Liver (tissue), 3 donors: Measurements from ENCODE around the gene DNAJB4.

Source experiments
- EGR1 ChIP-seq, 2 donors: IDR thresholded peaks; 2 replicates each; pipeline ENCODE4 v1.6.1; 2016 to 2018; ENCODE audit warnings: antibody characterized with exemption in 2 of 2, low read depth in 2 of 2
- GABPA ChIP-seq, 2 donors: IDR thresholded peaks in 1 of 2; conservative IDR thresholded peaks in 1 of 2; 2 replicates each; pipeline ENCODE4 v1.6.1; 2016; ENCODE audit warnings: antibody characterized with exemption in 2 of 2, mild to moderate bottlenecking in 1 of 2, moderate library complexity in 1 of 2
- HNF4G ChIP-seq: IDR thresholded peaks from 2 replicates; pipeline ENCODE4 v1.6.1; 2016; ENCODE audit warnings: antibody characterized with exemption
- RAD21 ChIP-seq, 2 donors: IDR thresholded peaks; 2 replicates each; pipeline ENCODE4 v1.6.1; 2016; ENCODE audit warnings: antibody characterized with exemption in 2 of 2, mild to moderate bottlenecking in 2 of 2
- SP1 ChIP-seq: IDR thresholded peaks from 2 replicates; pipeline ENCODE4 v1.6.1; 2018; ENCODE audit warnings: antibody characterized with exemption, mild to moderate bottlenecking
- TAF1 ChIP-seq: conservative IDR thresholded peaks from 2 replicates; pipeline ENCODE4 v1.6.1; 2016; ENCODE audit warnings: antibody characterized with exemption, mild to moderate bottlenecking
- TF ChIP-seq, protein P1 (sequence below): IDR thresholded peaks from 2 replicates; pipeline ENCODE4 v1.6.1; 2016; ENCODE audit warnings: antibody characterized with exemption
- TF ChIP-seq, protein P2 (sequence below): fragments of 150-350 bp; IDR thresholded peaks from 2 replicates; pipeline ENCODE4 v1.5.1; 2017; ENCODE audit warnings: improper control_type of control experiment, low read depth, low read length; ENCODE audit not compliant: missing input control
- TF ChIP-seq, protein P3 (sequence below): IDR thresholded peaks from 2 replicates; pipeline ENCODE4 v1.6.1; 2016; ENCODE audit warnings: antibody characterized with exemption
- TF ChIP-seq, protein P4 (sequence below): IDR thresholded peaks from 2 replicates; pipeline ENCODE4 v1.6.1; 2016; ENCODE audit warnings: antibody characterized with exemption, mild to moderate bottlenecking
- donor health status: healthy.
- donor health status: healthy.

DNA sequence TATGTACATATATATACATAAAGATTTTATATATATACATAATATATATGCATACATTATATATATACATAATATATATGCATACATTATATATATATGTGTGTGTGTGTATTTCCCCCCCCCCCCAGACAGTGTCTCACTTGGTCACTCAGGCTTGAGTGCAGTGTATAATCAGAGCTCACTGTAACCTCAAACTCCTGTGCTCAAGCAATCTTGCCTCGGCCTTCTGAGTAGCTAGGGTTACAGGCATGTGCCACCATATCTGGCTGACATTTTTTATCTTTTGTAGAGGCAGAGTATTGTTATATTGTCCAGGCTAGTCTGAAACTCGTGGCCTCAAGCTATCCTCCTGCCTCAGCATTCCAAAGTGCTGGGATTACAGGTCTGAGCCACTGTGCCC lies 16.8 kb upstream of the DNAJB4 start:
- TF ChIP-seq, protein P1, sequence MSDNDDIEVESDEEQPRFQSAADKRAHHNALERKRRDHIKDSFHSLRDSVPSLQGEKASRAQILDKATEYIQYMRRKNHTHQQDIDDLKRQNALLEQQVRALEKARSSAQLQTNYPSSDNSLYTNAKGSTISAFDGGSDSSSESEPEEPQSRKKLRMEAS = no peak
- TF ChIP-seq, protein P2, sequence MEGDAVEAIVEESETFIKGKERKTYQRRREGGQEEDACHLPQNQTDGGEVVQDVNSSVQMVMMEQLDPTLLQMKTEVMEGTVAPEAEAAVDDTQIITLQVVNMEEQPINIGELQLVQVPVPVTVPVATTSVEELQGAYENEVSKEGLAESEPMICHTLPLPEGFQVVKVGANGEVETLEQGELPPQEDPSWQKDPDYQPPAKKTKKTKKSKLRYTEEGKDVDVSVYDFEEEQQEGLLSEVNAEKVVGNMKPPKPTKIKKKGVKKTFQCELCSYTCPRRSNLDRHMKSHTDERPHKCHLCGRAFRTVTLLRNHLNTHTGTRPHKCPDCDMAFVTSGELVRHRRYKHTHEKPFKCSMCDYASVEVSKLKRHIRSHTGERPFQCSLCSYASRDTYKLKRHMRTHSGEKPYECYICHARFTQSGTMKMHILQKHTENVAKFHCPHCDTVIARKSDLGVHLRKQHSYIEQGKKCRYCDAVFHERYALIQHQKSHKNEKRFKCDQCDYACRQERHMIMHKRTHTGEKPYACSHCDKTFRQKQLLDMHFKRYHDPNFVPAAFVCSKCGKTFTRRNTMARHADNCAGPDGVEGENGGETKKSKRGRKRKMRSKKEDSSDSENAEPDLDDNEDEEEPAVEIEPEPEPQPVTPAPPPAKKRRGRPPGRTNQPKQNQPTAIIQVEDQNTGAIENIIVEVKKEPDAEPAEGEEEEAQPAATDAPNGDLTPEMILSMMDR = no peak
- TF ChIP-seq, protein P3, sequence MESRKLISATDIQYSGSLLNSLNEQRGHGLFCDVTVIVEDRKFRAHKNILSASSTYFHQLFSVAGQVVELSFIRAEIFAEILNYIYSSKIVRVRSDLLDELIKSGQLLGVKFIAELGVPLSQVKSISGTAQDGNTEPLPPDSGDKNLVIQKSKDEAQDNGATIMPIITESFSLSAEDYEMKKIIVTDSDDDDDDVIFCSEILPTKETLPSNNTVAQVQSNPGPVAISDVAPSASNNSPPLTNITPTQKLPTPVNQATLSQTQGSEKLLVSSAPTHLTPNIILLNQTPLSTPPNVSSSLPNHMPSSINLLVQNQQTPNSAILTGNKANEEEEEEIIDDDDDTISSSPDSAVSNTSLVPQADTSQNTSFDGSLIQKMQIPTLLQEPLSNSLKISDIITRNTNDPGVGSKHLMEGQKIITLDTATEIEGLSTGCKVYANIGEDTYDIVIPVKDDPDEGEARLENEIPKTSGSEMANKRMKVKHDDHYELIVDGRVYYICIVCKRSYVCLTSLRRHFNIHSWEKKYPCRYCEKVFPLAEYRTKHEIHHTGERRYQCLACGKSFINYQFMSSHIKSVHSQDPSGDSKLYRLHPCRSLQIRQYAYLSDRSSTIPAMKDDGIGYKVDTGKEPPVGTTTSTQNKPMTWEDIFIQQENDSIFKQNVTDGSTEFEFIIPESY = no peak
- TF ChIP-seq GABPA (IDR thresholded peaks at IDR 0.05 in 1 of 2, conservative IDR thresholded peaks at IDR 0.05 in 1 of 2) (no peak), EGR1 (IDR thresholded peaks at IDR 0.05; ENCODE audit: low read depth in 2 of 2) (no peak), RAD21 (IDR thresholded peaks at IDR 0.05) (no peak), HNF4G (no peak), SP1 (no peak), TAF1 (no peak)
- TF ChIP-seq, protein P4, sequence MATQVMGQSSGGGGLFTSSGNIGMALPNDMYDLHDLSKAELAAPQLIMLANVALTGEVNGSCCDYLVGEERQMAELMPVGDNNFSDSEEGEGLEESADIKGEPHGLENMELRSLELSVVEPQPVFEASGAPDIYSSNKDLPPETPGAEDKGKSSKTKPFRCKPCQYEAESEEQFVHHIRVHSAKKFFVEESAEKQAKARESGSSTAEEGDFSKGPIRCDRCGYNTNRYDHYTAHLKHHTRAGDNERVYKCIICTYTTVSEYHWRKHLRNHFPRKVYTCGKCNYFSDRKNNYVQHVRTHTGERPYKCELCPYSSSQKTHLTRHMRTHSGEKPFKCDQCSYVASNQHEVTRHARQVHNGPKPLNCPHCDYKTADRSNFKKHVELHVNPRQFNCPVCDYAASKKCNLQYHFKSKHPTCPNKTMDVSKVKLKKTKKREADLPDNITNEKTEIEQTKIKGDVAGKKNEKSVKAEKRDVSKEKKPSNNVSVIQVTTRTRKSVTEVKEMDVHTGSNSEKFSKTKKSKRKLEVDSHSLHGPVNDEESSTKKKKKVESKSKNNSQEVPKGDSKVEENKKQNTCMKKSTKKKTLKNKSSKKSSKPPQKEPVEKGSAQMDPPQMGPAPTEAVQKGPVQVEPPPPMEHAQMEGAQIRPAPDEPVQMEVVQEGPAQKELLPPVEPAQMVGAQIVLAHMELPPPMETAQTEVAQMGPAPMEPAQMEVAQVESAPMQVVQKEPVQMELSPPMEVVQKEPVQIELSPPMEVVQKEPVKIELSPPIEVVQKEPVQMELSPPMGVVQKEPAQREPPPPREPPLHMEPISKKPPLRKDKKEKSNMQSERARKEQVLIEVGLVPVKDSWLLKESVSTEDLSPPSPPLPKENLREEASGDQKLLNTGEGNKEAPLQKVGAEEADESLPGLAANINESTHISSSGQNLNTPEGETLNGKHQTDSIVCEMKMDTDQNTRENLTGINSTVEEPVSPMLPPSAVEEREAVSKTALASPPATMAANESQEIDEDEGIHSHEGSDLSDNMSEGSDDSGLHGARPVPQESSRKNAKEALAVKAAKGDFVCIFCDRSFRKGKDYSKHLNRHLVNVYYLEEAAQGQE = no peak
